ENCODE measurements around the gene EIF4H.

The EIF4H gene

GRCh38 chr7:74236284-74236683, 62.1 kb downstream of the EIF4H start:
- no peak for DNase-seq (ENCODE audit: extremely low spot score)
- TF ChIP-seq FOXK2 (IDR thresholded peaks at IDR 0.05) (no peak), SP1 (IDR thresholded peaks at IDR 0.05) (no peak), L3MBTL2 (conservative IDR thresholded peaks at IDR 0.05) (no peak), HDGF (IDR thresholded peaks at IDR 0.05; ENCODE audit: borderline replicate concordance) (no peak), SUZ12 (IDR thresholded peaks at IDR 0.05) (no peak), NFRKB (IDR thresholded peaks at IDR 0.05) (no peak), TARDBP (IDR thresholded peaks at IDR 0.05) (no peak), PKNOX1 (IDR thresholded peaks at IDR 0.05) (no peak), CTBP1 (IDR thresholded peaks at IDR 0.05; ENCODE audit: borderline replicate concordance) (no peak), ZNF384 (IDR thresholded peaks at IDR 0.05) (no peak), FOXM1 (IDR thresholded peaks at IDR 0.05; ENCODE audit: borderline replicate concordance) (no peak), ELF4 (IDR thresholded peaks at IDR 0.05) (no peak), LEF1 (IDR thresholded peaks at IDR 0.05; ENCODE audit: borderline replicate concordance) (no peak)
- ChIA-PET CTCF (no interaction called here), POLR2A (no interaction called here)

GRCh38 chr7:74240482-74240881, 66.3 kb downstream of the EIF4H start:
- CTCF ChIA-PET, result no interaction called here
- TF ChIP-seq NFRKB (IDR thresholded peaks at IDR 0.05) (no peak), SUZ12 (IDR thresholded peaks at IDR 0.05) (no peak), CTBP1 (IDR thresholded peaks at IDR 0.05; ENCODE audit: borderline replicate concordance) (no peak), FOXK2 (IDR thresholded peaks at IDR 0.05) (no peak), SP1 (IDR thresholded peaks at IDR 0.05) (no peak), ELF4 (IDR thresholded peaks at IDR 0.05) (no peak), BHLHE40 (IDR thresholded peaks at IDR 0.05; ENCODE audit: borderline replicate concordance) (no peak), LEF1 (IDR thresholded peaks at IDR 0.05; ENCODE audit: borderline replicate concordance) (no peak), HDGF (IDR thresholded peaks at IDR 0.05; ENCODE audit: borderline replicate concordance) (no peak), L3MBTL2 (conservative IDR thresholded peaks at IDR 0.05) (no peak), TARDBP (IDR thresholded peaks at IDR 0.05) (no peak), FOXM1 (IDR thresholded peaks at IDR 0.05; ENCODE audit: borderline replicate concordance) (no peak), FOXA1 (IDR thresholded peaks at IDR 0.05) (no peak), PKNOX1 (IDR thresholded peaks at IDR 0.05) (no peak), ZNF384 (IDR thresholded peaks at IDR 0.05) (no peak), ARNT (IDR thresholded peaks at IDR 0.05) (no peak)
- POLR2A ChIA-PET, result no interaction called here
- no peak for DNase-seq (ENCODE audit: extremely low spot score)

- POLR2A ChIA-PET, result no interaction called here
- no peak for DNase-seq (ENCODE audit: extremely low spot score)
- TF ChIP-seq FOXA1 (IDR thresholded peaks at IDR 0.05), result no peak
- no peak for TF ChIP-seq LEF1 (IDR thresholded peaks at IDR 0.05; ENCODE audit: borderline replicate concordance)
- TF ChIP-seq ELF4 (IDR thresholded peaks at IDR 0.05), result no peak
- no peak for TF ChIP-seq SUZ12 (IDR thresholded peaks at IDR 0.05)
- TF ChIP-seq L3MBTL2 (conservative IDR thresholded peaks at IDR 0.05), result no peak
- TF ChIP-seq ARNT (IDR thresholded peaks at IDR 0.05), result no peak
- no peak for TF ChIP-seq CTBP1 (IDR thresholded peaks at IDR 0.05; ENCODE audit: borderline replicate concordance)
- TF ChIP-seq PKNOX1 (IDR thresholded peaks at IDR 0.05), result no peak
- no peak for TF ChIP-seq NFRKB (IDR thresholded peaks at IDR 0.05)
- TF ChIP-seq HDGF (IDR thresholded peaks at IDR 0.05; ENCODE audit: borderline replicate concordance), result no peak
- no peak for TF ChIP-seq SP1 (IDR thresholded peaks at IDR 0.05)
- no peak for TF ChIP-seq BHLHE40 (IDR thresholded peaks at IDR 0.05; ENCODE audit: borderline replicate concordance)
- no peak for TF ChIP-seq ZNF384 (IDR thresholded peaks at IDR 0.05)
- CTCF ChIA-PET, result interaction anchor here (1.2 kb wide), 1 partner anchor 11 kb away, joined by 3 read pairs; no protein-coding TSS in a partner anchor
Measured at GRCh38 chr7:74242122-74242443, 67.9 kb downstream of the EIF4H start.

- POLR2A ChIA-PET, result no interaction called here
- CTCF ChIA-PET, result no interaction called here
- no peak for TF ChIP-seq SP1 (IDR thresholded peaks at IDR 0.05)
- TF ChIP-seq PKNOX1 (IDR thresholded peaks at IDR 0.05), result no peak
- TF ChIP-seq HDGF (IDR thresholded peaks at IDR 0.05; ENCODE audit: borderline replicate concordance), result no peak
- TF ChIP-seq FOXK2 (IDR thresholded peaks at IDR 0.05), result no peak
- TF ChIP-seq BHLHE40 (IDR thresholded peaks at IDR 0.05; ENCODE audit: borderline replicate concordance), result no peak
- TF ChIP-seq SUZ12 (IDR thresholded peaks at IDR 0.05), result no peak
- TF ChIP-seq CTBP1 (IDR thresholded peaks at IDR 0.05; ENCODE audit: borderline replicate concordance), result no peak
- TF ChIP-seq ELF4 (IDR thresholded peaks at IDR 0.05), result no peak
- TF ChIP-seq FOXA1 (IDR thresholded peaks at IDR 0.05), result no peak
- TF ChIP-seq TARDBP (IDR thresholded peaks at IDR 0.05), result no peak
- TF ChIP-seq ZNF384 (IDR thresholded peaks at IDR 0.05), result no peak
- no peak for TF ChIP-seq ARNT (IDR thresholded peaks at IDR 0.05)
- no peak for TF ChIP-seq FOXM1 (IDR thresholded peaks at IDR 0.05; ENCODE audit: borderline replicate concordance)
- no peak for TF ChIP-seq NFRKB (IDR thresholded peaks at IDR 0.05)
- DNase-seq (ENCODE audit: extremely low spot score), result no peak
Measured at GRCh38 chr7:74246497-74246896, 72.3 kb downstream of the EIF4H start.
